H4 (cell line): ENCODE data around the gene ZBTB48. TPM values are rescaled to one million over a fixed set of nuclear protein-coding genes. Genes with fewer than 3 reads are reported as not detected.

ENCODE experiments used
- DNase-seq: peaks from one replicate; pipeline ENCODE4 v3.0.0-alpha.2; 2015; ENCODE audit warnings: low spot score
- total RNA-seq: library from RNA; depleted of rRNA; stranded (reverse); fragments of >200 nt; shearing (Covaris generic); gene quantifications from 2 replicates; pipeline ENCODE4 v1.2.3, GENCODE V29; 2014

ZBTB48 gene
- total RNA-seq, 1 experiment from 2014 or later: 8.8 TPM

GRCh38 chr1:6612641-6613360, 33.0 kb downstream of the ZBTB48 start:
- DNase-seq: no peak

GRCh38 chr1:6613361-6614018, 33.7 kb downstream of the ZBTB48 start, which contains the start of gene PHF13:
Gene PHF13, plus strand, starts transcription at chr1:6613731. Its CDS starts 336 bp downstream, at chr1:6614067.
- DNase-seq: peak; percentile 92

- no peak for DNase-seq
Measured at GRCh38 chr1:6614019-6614928, 34.5 kb downstream of the ZBTB48 start.

GRCh38 chr1:6614929-6615785, 35.4 kb downstream of the ZBTB48 start:
- no peak for DNase-seq

- no peak for DNase-seq
Measured at GRCh38 chr1:6619045-6619444, 39.3 kb downstream of the ZBTB48 start.

- DNase-seq: no peak
Measured at GRCh38 chr1:6621429-6622391, 41.9 kb downstream of the ZBTB48 start.

- DNase-seq: no peak
Measured at GRCh38 chr1:6622396-6623152, 42.8 kb downstream of the ZBTB48 start.

- no peak for DNase-seq
Measured at GRCh38 chr1:6623269-6623965, 43.6 kb downstream of the ZBTB48 start.

GRCh38 chr1:6624710-6625583, 45.2 kb downstream of the ZBTB48 start, which contains the start of gene THAP3:
Gene THAP3, plus strand, starts transcription at chr1:6624868. Its CDS starts 351 bp downstream, at chr1:6625219.
- peak; percentile 27 for DNase-seq

- DNase-seq: no peak
Measured at GRCh38 chr1:6625584-6626149, 45.9 kb downstream of the ZBTB48 start.

- no peak for DNase-seq
Measured at GRCh38 chr1:6627031-6627430, 47.2 kb downstream of the ZBTB48 start.

GRCh38 chr1:6627841-6628545, 48.2 kb downstream of the ZBTB48 start:
- DNase-seq: no peak

- DNase-seq: no peak
Measured at GRCh38 chr1:6628971-6629479, 49.2 kb downstream of the ZBTB48 start.

- DNase-seq: no peak
Measured at GRCh38 chr1:6630027-6630426, 50.2 kb downstream of the ZBTB48 start.

- no peak for DNase-seq
Measured at GRCh38 chr1:6631058-6631457, 51.3 kb downstream of the ZBTB48 start.
